ENCODE measurements around the gene PDE4D.

PDE4D gene

DNA sequence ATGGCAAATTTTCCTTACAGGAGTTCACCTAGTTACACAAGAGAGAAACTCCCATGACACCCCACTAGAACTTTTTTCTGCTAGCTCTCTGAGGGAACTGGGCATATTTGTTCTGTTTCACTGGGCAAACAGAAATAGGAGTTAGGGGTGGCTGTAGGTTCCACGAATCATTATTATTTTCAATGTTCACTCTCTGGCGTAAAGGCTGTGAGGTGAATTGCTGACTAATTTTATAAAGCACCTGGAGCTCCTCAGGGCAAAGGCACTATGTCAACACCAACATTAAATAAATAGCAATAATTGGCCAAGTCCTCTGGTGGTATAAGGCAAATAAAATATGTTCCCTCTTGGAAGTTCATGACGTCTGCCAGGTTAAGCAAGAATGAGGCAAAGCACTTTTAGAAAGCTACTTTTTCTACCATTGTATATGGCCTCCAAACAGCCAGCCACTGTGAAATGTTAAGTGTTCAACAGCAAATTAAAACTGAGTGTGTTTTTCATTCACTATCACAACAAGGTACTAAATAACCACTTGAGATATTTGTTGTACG is 344.6 kb downstream of the PDE4D start:
- TF ChIP-seq SUZ12 (IDR thresholded peaks at IDR 0.05; ENCODE audit: extremely low read depth, insufficient read depth, insufficient read length): no peak
- TF ChIP-seq YY1 (IDR thresholded peaks at IDR 0.05; ENCODE audit: insufficient read depth, insufficient read length): no peak
- no peak for TF ChIP-seq ZNF274 (IDR thresholded peaks at IDR 0.05; ENCODE audit: low read depth, low read length)
- no peak overlapping the region for H3K9ac ChIP-seq (ENCODE audit: insufficient read length, low read depth)
- no peaks in the 10 kb centered on the region for H3K36me3 ChIP-seq (ENCODE audit: insufficient read depth, insufficient read length, low read length)
- H3K4me1 ChIP-seq (ENCODE audit: insufficient read depth, insufficient read length): no peaks in the 10 kb centered on the region
- H3K4me3 ChIP-seq (ENCODE audit: insufficient read length, low read depth): no peak overlapping the region
- no peaks in the 10 kb centered on the region for H3K27me3 ChIP-seq (ENCODE audit: insufficient read depth, insufficient read length)
- DNase-seq (ENCODE audit: low read depth, low spot score): no peak
- H3K9me3 ChIP-seq (ENCODE audit: insufficient read depth, low read length): no peaks in the 10 kb centered on the region

DNA sequence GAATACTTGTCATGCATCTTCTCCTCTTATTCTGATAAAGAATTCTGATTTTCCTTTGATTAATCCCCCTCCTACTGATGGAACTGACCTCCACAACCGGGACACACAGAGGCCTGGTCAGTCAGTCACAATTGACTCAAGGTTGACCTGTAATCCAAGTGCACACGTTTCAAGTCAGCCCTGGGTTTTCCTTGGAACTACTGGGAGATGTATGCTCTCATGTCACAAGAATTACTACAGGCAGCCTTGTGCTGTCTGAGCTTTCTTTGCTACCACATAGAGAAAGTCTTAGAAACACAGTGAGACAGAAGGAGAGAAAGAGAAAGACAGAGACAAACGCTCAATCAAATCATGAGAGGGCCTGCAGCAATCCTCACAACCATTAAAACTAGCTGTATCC is 345.8 kb downstream of the PDE4D start:
- TF ChIP-seq ZNF274 (IDR thresholded peaks at IDR 0.05; ENCODE audit: low read depth, low read length) (no peak), SUZ12 (IDR thresholded peaks at IDR 0.05; ENCODE audit: extremely low read depth, insufficient read depth, insufficient read length) (no peak), YY1 (IDR thresholded peaks at IDR 0.05; ENCODE audit: insufficient read depth, insufficient read length) (no peak)
- Histone ChIP-seq H3K9ac (ENCODE audit: insufficient read length, low read depth) (no peak overlapping the region), H3K9me3 (ENCODE audit: insufficient read depth, low read length) (no peaks in the 10 kb centered on the region), H3K36me3 (ENCODE audit: insufficient read depth, insufficient read length, low read length) (no peaks in the 10 kb centered on the region), H3K4me3 (ENCODE audit: insufficient read length, low read depth) (no peak overlapping the region), H3K27me3 (ENCODE audit: insufficient read depth, insufficient read length) (no peaks in the 10 kb centered on the region), H3K4me1 (ENCODE audit: insufficient read depth, insufficient read length) (no peaks in the 10 kb centered on the region)
- DNase-seq (ENCODE audit: low read depth, low spot score): no peak

DNA sequence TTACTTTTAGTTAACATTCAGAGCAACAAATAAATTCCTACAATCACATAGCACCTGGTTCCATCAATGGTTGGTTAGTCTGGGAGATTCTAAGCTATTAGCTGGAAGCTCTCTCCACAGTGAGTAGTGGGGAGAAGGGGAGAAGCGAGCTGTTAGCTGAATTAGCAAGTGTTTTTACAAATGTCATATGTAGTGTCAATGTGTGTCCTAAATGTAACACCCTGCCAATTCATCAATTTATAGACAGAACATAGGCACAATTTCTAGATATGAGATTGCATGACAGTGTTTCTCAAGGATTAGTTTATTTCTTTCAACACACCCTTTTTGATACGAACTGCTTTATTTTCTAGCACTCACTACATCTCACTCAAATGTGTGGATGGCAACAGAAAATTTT is 349.0 kb downstream of the PDE4D start:
- Histone ChIP-seq H3K9me3 (ENCODE audit: insufficient read depth, low read length) (no peaks in the 10 kb centered on the region), H3K4me1 (ENCODE audit: insufficient read depth, insufficient read length) (no peaks in the 10 kb centered on the region), H3K27me3 (ENCODE audit: insufficient read depth, insufficient read length) (no peaks in the 10 kb centered on the region), H3K4me3 (ENCODE audit: insufficient read length, low read depth) (no peak overlapping the region), H3K36me3 (ENCODE audit: insufficient read depth, insufficient read length, low read length) (no peaks in the 10 kb centered on the region), H3K9ac (ENCODE audit: insufficient read length, low read depth) (no peak overlapping the region)
- DNase-seq (ENCODE audit: low read depth, low spot score): no peak
- TF ChIP-seq YY1 (IDR thresholded peaks at IDR 0.05; ENCODE audit: insufficient read depth, insufficient read length) (no peak), ZNF274 (IDR thresholded peaks at IDR 0.05; ENCODE audit: low read depth, low read length) (no peak), SUZ12 (IDR thresholded peaks at IDR 0.05; ENCODE audit: extremely low read depth, insufficient read depth, insufficient read length) (no peak)

DNA sequence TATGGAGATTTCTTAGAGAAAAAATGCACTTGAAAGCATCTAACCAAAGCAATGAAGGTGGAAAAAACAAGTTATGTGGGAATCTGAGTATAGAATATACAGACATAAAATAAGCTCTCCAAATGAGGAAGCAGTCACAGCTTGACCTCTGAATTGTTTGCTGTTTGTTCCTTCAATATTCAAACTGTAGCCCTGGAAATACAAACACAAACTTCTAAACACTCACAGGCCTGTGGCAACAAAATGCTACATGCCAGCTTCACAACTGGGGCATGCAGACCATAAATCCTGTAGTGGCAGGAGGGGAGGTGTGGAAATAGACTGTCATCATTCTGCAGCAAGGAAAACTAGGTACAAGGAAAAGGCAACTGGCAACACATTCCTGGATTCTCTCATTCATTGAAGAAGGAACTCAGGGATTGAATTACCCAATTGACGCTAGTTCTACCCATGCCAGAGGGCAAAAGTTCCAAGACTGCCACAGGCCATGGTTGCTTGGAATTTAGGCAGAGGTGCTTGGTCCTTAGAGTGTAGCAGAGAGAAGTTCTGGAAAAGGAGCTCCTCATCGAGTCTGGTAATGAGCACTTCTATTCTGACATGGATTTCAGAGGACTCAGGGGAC is 349.6 kb downstream of the PDE4D start:
- no peaks in the 10 kb centered on the region for H3K4me1 ChIP-seq (ENCODE audit: insufficient read depth, insufficient read length)
- no peaks in the 10 kb centered on the region for H3K9me3 ChIP-seq (ENCODE audit: insufficient read depth, low read length)
- H3K27me3 ChIP-seq (ENCODE audit: insufficient read depth, insufficient read length): no peaks in the 10 kb centered on the region
- DNase-seq (ENCODE audit: low read depth, low spot score): no peak
- H3K36me3 ChIP-seq (ENCODE audit: insufficient read depth, insufficient read length, low read length): no peaks in the 10 kb centered on the region
- TF ChIP-seq SUZ12 (IDR thresholded peaks at IDR 0.05; ENCODE audit: extremely low read depth, insufficient read depth, insufficient read length) (no peak), YY1 (IDR thresholded peaks at IDR 0.05; ENCODE audit: insufficient read depth, insufficient read length) (no peak), ZNF274 (IDR thresholded peaks at IDR 0.05; ENCODE audit: low read depth, low read length) (no peak)
- no peak overlapping the region for H3K9ac ChIP-seq (ENCODE audit: insufficient read length, low read depth)
- no peak overlapping the region for H3K4me3 ChIP-seq (ENCODE audit: insufficient read length, low read depth)

DNA sequence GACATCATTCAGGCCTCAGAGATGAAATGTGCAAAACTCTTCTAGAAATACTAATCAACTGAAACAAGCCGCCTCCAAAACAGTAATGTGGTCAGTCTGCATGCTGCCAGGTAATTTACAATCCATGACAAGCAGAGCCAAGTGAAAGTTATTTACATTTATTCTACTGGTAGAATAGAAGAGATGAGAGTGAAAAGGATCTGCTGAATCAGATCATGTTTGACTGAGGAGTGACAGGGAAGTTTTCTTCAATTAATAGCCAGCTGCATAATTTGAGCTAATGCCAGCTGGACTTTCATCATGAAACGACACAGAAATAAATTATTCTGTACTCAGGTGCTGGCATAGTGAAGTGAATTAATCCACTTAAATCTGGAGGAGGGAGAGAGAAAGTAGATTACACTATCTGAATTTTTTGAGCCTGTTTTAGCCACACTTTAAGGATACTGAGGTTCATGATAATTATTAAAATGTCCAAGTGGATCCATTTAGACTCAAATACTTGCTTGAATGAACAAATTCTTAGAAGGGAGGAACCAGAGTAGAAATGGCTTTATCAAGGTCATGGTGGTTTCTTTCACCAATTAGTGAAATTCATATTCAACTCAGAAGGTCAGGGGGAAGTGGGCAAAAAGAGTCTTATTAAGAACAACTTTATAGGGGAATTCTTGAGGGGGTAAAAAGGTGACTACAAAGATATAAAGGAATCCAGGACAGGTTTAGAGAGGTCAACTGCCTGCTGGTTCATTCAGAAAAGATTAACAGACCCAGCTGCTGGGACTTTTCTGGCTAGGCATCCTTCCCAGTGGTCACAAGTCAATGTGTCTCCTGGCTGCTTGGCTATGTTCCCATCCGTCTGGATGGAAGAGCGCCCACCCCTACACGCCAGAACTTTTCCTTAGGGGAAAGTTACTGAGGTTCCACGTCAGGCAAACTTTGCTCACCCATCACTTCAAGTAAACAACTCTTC is 350.4 kb downstream of the PDE4D start:
- no peak for TF ChIP-seq YY1 (IDR thresholded peaks at IDR 0.05; ENCODE audit: insufficient read depth, insufficient read length)
- Histone ChIP-seq H3K36me3 (ENCODE audit: insufficient read depth, insufficient read length, low read length) (no peaks in the 10 kb centered on the region), H3K9me3 (ENCODE audit: insufficient read depth, low read length) (no peaks in the 10 kb centered on the region), H3K27me3 (ENCODE audit: insufficient read depth, insufficient read length) (no peaks in the 10 kb centered on the region), H3K4me1 (ENCODE audit: insufficient read depth, insufficient read length) (no peaks in the 10 kb centered on the region), H3K9ac (ENCODE audit: insufficient read length, low read depth) (no peak overlapping the region), H3K4me3 (ENCODE audit: insufficient read length, low read depth) (no peak overlapping the region)
- no peak for DNase-seq (ENCODE audit: low read depth, low spot score)

DNA sequence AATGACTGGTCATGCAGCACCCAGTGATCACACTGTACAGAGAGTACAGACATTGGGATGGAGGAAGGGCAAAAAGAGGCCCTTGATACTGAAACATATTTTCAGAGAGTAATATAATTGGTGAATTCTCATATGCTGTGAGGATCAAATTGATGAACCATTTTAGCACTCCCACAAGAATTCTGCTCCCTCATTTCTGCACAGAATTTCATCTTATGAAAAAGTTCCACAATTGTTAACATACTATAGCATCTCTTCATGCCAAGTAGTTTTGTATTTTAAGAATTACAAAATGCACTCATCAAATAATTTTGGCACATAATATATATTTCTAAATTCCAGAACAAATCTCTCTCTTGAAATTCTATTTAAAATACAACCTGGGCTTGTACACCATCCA is 351.2 kb downstream of the PDE4D start:
- Histone ChIP-seq H3K4me3 (ENCODE audit: insufficient read length, low read depth) (no peak overlapping the region), H3K9ac (ENCODE audit: insufficient read length, low read depth) (no peak overlapping the region), H3K27me3 (ENCODE audit: insufficient read depth, insufficient read length) (no peaks in the 10 kb centered on the region), H3K36me3 (ENCODE audit: insufficient read depth, insufficient read length, low read length) (no peaks in the 10 kb centered on the region), H3K9me3 (ENCODE audit: insufficient read depth, low read length) (no peaks in the 10 kb centered on the region), H3K4me1 (ENCODE audit: insufficient read depth, insufficient read length) (no peaks in the 10 kb centered on the region)
- no peak for DNase-seq (ENCODE audit: low read depth, low spot score)
- no peak for TF ChIP-seq SUZ12 (IDR thresholded peaks at IDR 0.05; ENCODE audit: extremely low read depth, insufficient read depth, insufficient read length)
- TF ChIP-seq YY1 (IDR thresholded peaks at IDR 0.05; ENCODE audit: insufficient read depth, insufficient read length): no peak
- TF ChIP-seq ZNF274 (IDR thresholded peaks at IDR 0.05; ENCODE audit: low read depth, low read length): no peak

DNA sequence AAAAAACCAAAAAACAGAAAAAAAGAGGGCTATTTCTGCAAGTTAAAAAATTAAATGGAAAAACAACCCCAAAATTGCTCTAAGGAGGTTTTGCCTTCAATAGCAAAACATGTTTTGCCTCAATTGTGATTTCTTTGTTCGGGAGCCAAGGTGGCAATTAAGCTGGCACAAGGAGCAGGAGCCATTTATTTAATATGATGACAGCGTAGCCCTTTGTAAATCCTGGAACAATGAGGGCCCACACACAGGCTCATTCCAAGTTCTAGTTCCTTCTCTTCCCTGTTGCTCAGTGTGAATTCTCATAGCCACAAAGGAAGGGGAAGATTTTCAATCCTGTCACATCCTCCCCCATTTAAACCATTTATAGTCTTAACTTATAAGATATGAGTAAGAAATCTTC is 353.2 kb downstream of the PDE4D start:
- Histone ChIP-seq H3K4me3 (ENCODE audit: insufficient read length, low read depth) (no peak overlapping the region), H3K36me3 (ENCODE audit: insufficient read depth, insufficient read length, low read length) (no peaks in the 10 kb centered on the region), H3K4me1 (ENCODE audit: insufficient read depth, insufficient read length) (no peaks in the 10 kb centered on the region), H3K9me3 (ENCODE audit: insufficient read depth, low read length) (no peaks in the 10 kb centered on the region), H3K9ac (ENCODE audit: insufficient read length, low read depth) (no peak overlapping the region), H3K27me3 (ENCODE audit: insufficient read depth, insufficient read length) (no peaks in the 10 kb centered on the region)
- DNase-seq (ENCODE audit: low read depth, low spot score): no peak
- TF ChIP-seq SUZ12 (IDR thresholded peaks at IDR 0.05; ENCODE audit: extremely low read depth, insufficient read depth, insufficient read length) (no peak), ZNF274 (IDR thresholded peaks at IDR 0.05; ENCODE audit: low read depth, low read length) (no peak), YY1 (IDR thresholded peaks at IDR 0.05; ENCODE audit: insufficient read depth, insufficient read length) (no peak)

Data from NT2/D1 (cell line).